GM21825 (cell line): ENCODE results near the gene LRRK1.

ENCODE experiments used
- ATAC-seq: cut with Tn5 transposase; IDR thresholded peaks from one replicate; pipeline ENCODE4 v1.9.1; 2021; ENCODE audit warnings: mild to moderate bottlenecking, moderate library complexity; ENCODE audit not compliant: unreplicated experiment

The LRRK1 gene

GRCh38 chr15:101052681-101053121 is 133.5 kb downstream of the LRRK1 start:
- no peak for ATAC-seq

- ATAC-seq: no peak
Observed at GRCh38 chr15:101053261-101053660, 134.1 kb downstream of the LRRK1 start.

GRCh38 chr15:101054116-101054515 is 135.0 kb downstream of the LRRK1 start:
- no peak for ATAC-seq

- no peak for ATAC-seq
Observed at GRCh38 chr15:101054991-101055390, 135.8 kb downstream of the LRRK1 start.

- no peak for ATAC-seq
Observed at GRCh38 chr15:101055411-101055810, 136.3 kb downstream of the LRRK1 start.

GRCh38 chr15:101056366-101057334 is 137.5 kb downstream of the LRRK1 start:
- no peak for ATAC-seq

GRCh38 chr15:101057841-101058407 is 138.8 kb downstream of the LRRK1 start:
- ATAC-seq: no peak

- ATAC-seq: no peak
Observed at GRCh38 chr15:101058735-101059134, 139.6 kb downstream of the LRRK1 start.

GRCh38 chr15:101059381-101060341 is 140.5 kb downstream of the LRRK1 start:
- no peak for ATAC-seq

GRCh38 chr15:101060576-101061551 is 141.7 kb downstream of the LRRK1 start:
- ATAC-seq: no peak

GRCh38 chr15:101062063-101062462 is 142.9 kb downstream of the LRRK1 start:
- no peak for ATAC-seq

- ATAC-seq: no peak
Observed at GRCh38 chr15:101062471-101063171, 143.5 kb downstream of the LRRK1 start.

- ATAC-seq: no peak
Observed at GRCh38 chr15:101063212-101063611, 144.1 kb downstream of the LRRK1 start.

- no peak for ATAC-seq
Observed at GRCh38 chr15:101063891-101064794, 145.0 kb downstream of the LRRK1 start.

GRCh38 chr15:101064795-101065569 is 145.8 kb downstream of the LRRK1 start:
- no peak for ATAC-seq

GRCh38 chr15:101065570-101066221 is 146.5 kb downstream of the LRRK1 start:
- ATAC-seq: no peak
